Kidney epithelial cell (primary cell): ENCODE data around the gene PLXNA4. TPM values are rescaled to one million over a fixed set of nuclear protein-coding genes. Genes with fewer than 3 reads are reported as not detected.

Experiments
- DNase-seq: peaks from one replicate; pipeline ENCODE4 v3.0.0-alpha.2; 2010; ENCODE audit warnings: low read depth
- H3K27me3 ChIP-seq: 2 replicates; pipeline ENCODE4 v1.6.0; 2011; ENCODE audit warnings: low read length; ENCODE audit not compliant: control insufficient read depth, insufficient read depth
- H3K36me3 ChIP-seq: 2 replicates; pipeline ENCODE4 v1.5.1; 2011; ENCODE audit warnings: low read length; ENCODE audit not compliant: control insufficient read depth, insufficient read depth
- H3K4me3 ChIP-seq: 2 replicates; pipeline ENCODE4 v1.5.1; 2011; ENCODE audit warnings: low read depth, mild to moderate bottlenecking, control low read depth, low read length
- total RNA-seq: library from RNA; depleted of rRNA; stranded (reverse); fragments of >200 nt; gene quantifications from 2 replicates; pipeline ENCODE4 v1.2.3, GENCODE V29; 2015
- TF ChIP-seq, protein P1 (sequence below): IDR thresholded peaks from 2 replicates; pipeline ENCODE4 v1.5.1; 2011; ENCODE audit warnings: mild to moderate bottlenecking, moderate library complexity, low read length, control low read depth, inconsistent platforms; ENCODE audit not compliant: insufficient read depth, poor library complexity, severe bottlenecking

Gene PLXNA4
- total RNA-seq, 1 donor from 2014 or later = 5.9 TPM

GRCh38 chr7:132464740-132465139 is 111.5 kb downstream of the PLXNA4 start:
- TF ChIP-seq, protein P1, sequence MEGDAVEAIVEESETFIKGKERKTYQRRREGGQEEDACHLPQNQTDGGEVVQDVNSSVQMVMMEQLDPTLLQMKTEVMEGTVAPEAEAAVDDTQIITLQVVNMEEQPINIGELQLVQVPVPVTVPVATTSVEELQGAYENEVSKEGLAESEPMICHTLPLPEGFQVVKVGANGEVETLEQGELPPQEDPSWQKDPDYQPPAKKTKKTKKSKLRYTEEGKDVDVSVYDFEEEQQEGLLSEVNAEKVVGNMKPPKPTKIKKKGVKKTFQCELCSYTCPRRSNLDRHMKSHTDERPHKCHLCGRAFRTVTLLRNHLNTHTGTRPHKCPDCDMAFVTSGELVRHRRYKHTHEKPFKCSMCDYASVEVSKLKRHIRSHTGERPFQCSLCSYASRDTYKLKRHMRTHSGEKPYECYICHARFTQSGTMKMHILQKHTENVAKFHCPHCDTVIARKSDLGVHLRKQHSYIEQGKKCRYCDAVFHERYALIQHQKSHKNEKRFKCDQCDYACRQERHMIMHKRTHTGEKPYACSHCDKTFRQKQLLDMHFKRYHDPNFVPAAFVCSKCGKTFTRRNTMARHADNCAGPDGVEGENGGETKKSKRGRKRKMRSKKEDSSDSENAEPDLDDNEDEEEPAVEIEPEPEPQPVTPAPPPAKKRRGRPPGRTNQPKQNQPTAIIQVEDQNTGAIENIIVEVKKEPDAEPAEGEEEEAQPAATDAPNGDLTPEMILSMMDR = no peak
- no peaks in the 10 kb centered on the region for H3K36me3 ChIP-seq
- no peak overlapping the region for H3K4me3 ChIP-seq
- no peak for DNase-seq
- H3K27me3 ChIP-seq = no peaks in the 10 kb centered on the region

- Histone ChIP-seq H3K27me3 (no peaks in the 10 kb centered on the region), H3K36me3 (no peaks in the 10 kb centered on the region), H3K4me3 (no peak overlapping the region)
- TF ChIP-seq, protein P1 = no peak
- DNase-seq = no peak
Observed at GRCh38 chr7:132463922-132464321, 112.3 kb downstream of the PLXNA4 start.

DNA sequence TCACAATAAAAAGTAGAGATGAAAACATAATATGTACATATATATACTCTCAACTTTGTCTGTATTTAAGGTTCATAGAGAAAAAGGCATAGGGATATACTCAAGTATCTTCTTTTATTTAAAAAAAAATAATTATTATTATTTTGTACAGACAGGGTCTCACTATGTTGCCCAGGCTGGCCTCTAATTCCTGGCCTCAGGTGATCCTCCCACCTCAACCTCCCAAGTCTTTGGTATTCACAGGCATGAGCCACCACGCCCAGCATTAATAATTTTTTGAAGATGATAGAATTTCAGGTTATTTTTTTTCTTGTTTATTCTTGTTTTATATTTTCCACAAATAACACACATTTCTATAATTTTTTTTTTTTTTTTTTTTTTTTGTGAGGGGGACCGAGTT is 113.8 kb downstream of the PLXNA4 start:
- Histone ChIP-seq H3K4me3 (no peak overlapping the region), H3K27me3 (no peaks in the 10 kb centered on the region), H3K36me3 (no peaks in the 10 kb centered on the region)
- TF ChIP-seq, protein P1 = no peak
- no peak for DNase-seq

GRCh38 chr7:132461032-132461592 is 115.2 kb downstream of the PLXNA4 start:
- H3K27me3 ChIP-seq = no peaks in the 10 kb centered on the region
- no peaks in the 10 kb centered on the region for H3K36me3 ChIP-seq
- DNase-seq = no peak
- no peak overlapping the region for H3K4me3 ChIP-seq
- TF ChIP-seq, protein P1 = no peak

DNA sequence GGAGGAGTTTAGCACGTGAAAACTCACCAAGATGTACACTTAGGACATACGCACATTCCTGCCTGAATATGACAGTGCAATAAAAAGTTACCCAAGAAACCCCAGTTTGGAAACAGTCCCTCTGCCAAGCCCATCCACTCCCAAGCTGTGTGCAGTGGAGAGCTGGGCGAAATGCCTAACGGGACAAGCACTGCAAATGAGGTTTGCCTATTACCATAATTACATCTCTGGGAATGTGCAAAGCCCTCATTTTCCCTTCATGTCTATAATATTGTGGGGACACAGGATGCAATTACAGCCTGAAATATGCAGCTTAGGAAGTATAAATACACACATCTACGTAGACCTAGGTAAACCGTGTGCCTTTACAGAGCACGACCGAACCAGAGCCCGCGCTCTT is 117.5 kb downstream of the PLXNA4 start:
- no peak overlapping the region for H3K4me3 ChIP-seq
- TF ChIP-seq, protein P1 = no peak
- H3K36me3 ChIP-seq = no peaks in the 10 kb centered on the region
- no peaks in the 10 kb centered on the region for H3K27me3 ChIP-seq
- no peak for DNase-seq

- TF ChIP-seq, protein P1 = no peak
- no peaks in the 10 kb centered on the region for H3K36me3 ChIP-seq
- no peaks in the 10 kb centered on the region for H3K27me3 ChIP-seq
- no peak overlapping the region for H3K4me3 ChIP-seq
- DNase-seq = no peak
Observed at GRCh38 chr7:132457658-132458057, 118.6 kb downstream of the PLXNA4 start.
